Measurements from ENCODE around the gene DGKB.

GRCh38 chr7:14432924-14433323 is 469.6 kb downstream of the DGKB start:
- TF ChIP-seq CTCF (IDR thresholded peaks at IDR 0.05) (no peak), POLR2A (IDR thresholded peaks at IDR 0.05) (no peak), EP300 (IDR thresholded peaks at IDR 0.05) (no peak)
